HG02973 (cell line): Measurements from ENCODE around the gene SET.
"Not testable (repeated sequence)": the region's sequence is repeated elsewhere in the genome, so short reads cannot be mapped to it uniquely, and the experiment has no call there.

Experiments used
- ATAC-seq: cut with Tn5 transposase; IDR thresholded peaks from one replicate; pipeline ENCODE4 v1.9.1; 2021; ENCODE audit warnings: moderate library complexity; ENCODE audit not compliant: unreplicated experiment

SET gene

GRCh38 chr9:128685636-128686489 lies 3.2 kb upstream of the SET start:
- no peak for ATAC-seq

GRCh38 chr9:128687453-128687852 lies 1.6 kb upstream of the SET start:
- no peak for ATAC-seq

- peak; percentile 18 for ATAC-seq
These were observed 312 bp downstream of the SET start for GRCh38 chr9:128689293-128689774.

- no peak for ATAC-seq
These were observed 1.0 kb downstream of the SET start for GRCh38 chr9:128689820-128690683.

GRCh38 chr9:128690684-128691034 lies 1.6 kb downstream of the SET start:
- ATAC-seq = no peak

GRCh38 chr9:128693738-128694137 lies 4.7 kb downstream of the SET start:
- not testable (repeated sequence) for ATAC-seq

- ATAC-seq = no peak
These were observed 5.3 kb downstream of the SET start for GRCh38 chr9:128694344-128694743.

GRCh38 chr9:128696923-128697707 lies 8.1 kb downstream of the SET start:
- no peak for ATAC-seq

- ATAC-seq = not testable (repeated sequence)
These were observed 10.2 kb downstream of the SET start for GRCh38 chr9:128699096-128699795.

- no peak for ATAC-seq
These were observed 12.3 kb downstream of the SET start for GRCh38 chr9:128701227-128701854.

- ATAC-seq = peak; percentile 63
These were observed 13.5 kb downstream of the SET start, which contains the start of gene PKN3 for GRCh38 chr9:128702445-128702948. Gene PKN3 (plus strand): TSS chr9:128702503. CDS start chr9:128702916, 413 bp downstream.

- peak; percentile 30 for ATAC-seq
These were observed 14.1 kb downstream of the SET start for GRCh38 chr9:128702949-128703615.

- no peak for ATAC-seq
These were observed 14.8 kb downstream of the SET start for GRCh38 chr9:128703616-128704355.

GRCh38 chr9:128704356-128704670 lies 15.3 kb downstream of the SET start:
- ATAC-seq = no peak

GRCh38 chr9:128705051-128705965 lies 16.3 kb downstream of the SET start:
- ATAC-seq = no peak

- ATAC-seq = no peak
These were observed 17.0 kb downstream of the SET start for GRCh38 chr9:128706045-128706444.

GRCh38 chr9:128706671-128707381 lies 17.8 kb downstream of the SET start:
- ATAC-seq = no peak
